ENCODE measurements around the gene KLHL40. TPM values are rescaled to one million over a fixed set of nuclear protein-coding genes. Genes with fewer than 3 reads are reported as not detected.

The KLHL40 gene
- total RNA-seq, 1 donor from 2014 or later = 67.1 TPM

- DNase-seq (ENCODE audit: low read depth) = peak; percentile 84
Observed at GRCh38 chr3:42702066-42702951, 17.0 kb downstream of the KLHL40 start, which contains the start of gene HHATL. TSS of gene HHATL (minus strand) at chr3:42702798. CDS start at chr3:42700826, 1,972 bp downstream.

DNA sequence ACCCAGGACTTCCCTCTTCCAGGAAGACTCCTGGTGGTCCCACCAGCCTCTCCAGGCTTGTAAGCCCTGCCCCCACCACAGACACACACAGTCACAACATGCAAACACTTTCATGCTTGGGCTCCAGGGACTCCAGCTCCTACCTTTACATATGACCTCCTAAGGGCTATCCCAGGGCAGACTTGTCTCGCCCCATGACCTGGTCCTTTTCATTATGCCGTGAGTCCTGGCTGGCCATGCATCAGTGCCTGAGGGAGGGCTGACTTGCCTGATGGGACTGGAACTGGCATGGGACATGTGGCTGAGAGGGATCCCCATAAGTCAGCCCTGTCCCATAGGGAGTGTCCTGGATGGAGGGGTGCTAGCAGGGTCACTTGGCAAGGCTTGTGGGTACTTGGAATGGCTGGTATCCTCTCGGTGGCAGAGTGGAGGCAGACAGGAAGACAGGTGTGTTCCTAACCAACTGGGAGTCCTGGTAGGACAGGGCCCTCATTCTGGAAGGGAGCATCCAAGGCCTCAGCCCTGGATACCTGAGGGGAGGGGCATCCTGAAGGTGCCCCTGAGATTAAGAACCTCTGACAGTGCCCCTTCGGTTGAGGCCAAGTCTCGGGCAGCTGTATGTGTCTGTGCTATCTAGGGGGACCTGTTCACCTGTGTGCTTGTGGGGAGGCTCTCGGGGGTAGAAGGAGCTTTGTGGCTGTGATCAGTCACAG is 17.8 kb downstream of the KLHL40 start:
- DNase-seq (ENCODE audit: low read depth) = no peak

DNA sequence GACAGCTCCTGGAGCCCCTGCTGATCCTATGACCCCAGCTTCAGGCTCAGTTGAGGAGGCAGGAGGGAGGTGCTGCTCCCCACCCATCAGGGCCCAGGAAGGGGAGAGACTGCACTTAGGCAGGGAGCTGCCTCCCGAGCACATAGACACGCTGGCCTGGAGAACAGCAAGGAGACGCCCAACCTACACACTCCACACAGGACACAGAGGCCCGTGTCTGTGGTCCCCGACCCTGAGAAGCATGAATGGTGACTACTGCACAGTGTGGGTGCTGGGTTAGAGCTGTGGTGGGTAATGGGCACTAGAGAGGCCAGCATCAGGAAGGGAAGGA is 18.3 kb downstream of the KLHL40 start:
- DNase-seq (ENCODE audit: low read depth) = no peak

DNA sequence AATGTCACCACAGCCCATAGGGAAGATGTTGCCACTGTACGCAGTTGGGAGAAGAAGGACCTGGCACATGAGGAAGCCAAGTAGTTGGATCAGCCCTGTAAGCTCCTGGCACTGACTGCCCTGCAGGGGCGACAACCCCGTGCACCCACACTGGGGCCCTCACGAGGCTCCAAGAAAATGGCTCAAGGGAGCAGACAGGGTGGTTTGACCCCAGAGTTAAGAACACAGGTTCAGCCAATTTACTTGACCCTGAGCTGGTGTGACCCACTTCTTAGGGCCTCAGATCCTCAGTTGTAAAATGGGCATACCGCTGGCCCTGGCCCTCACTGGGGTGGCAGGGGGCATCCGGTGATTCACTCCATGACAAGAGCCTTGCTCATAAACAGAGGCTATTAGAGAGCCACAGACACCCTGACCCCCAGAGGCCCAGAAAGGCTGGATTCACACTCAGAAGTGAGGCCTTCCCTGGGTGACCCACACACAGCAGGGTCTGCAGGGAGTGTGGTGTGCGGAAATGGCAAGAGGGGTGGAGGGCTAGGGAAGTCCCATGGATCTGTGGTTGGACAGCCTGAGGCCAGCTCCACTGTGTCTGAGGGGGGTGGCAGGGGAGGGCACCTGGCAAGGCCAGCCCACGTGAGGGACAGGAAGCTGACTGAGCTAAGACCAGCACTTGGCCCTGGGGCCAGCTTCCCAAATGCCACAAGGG is 19.0 kb downstream of the KLHL40 start:
- no peak for DNase-seq (ENCODE audit: low read depth)

DNA sequence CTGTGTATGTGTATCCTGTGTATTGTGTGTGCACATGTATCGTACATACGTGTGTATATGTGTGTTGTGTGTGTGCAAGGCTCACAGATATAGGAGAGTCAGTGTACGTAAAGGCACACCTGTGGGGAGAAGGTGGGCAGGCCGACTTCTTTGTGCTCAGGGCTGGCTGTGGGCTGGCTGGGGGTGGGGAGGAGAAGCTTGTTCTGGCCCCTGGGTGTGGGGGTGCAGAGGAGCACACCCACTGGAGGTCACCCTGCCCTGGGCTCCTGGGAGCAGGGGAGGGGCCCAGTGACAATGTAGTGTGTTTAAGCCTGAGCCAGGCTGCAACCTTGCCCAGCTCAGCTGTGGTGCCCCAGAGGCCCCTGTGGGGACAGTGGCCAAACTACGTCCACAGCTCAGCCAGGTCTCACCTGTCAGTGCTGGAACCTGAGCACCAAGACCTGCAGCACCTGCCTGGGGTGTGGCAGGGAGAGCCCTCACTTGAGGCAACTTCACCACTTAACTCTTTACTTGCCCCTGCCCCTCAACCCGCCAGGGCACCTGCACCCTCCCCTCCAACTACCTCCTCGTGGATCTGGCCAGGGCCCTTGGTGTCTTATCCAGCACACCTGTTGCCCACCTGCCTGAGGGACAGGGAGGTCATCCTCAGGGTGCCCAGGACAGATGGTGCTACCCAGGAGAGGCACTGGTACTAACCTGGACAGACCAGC is 19.9 kb downstream of the KLHL40 start:
- no peak for DNase-seq (ENCODE audit: low read depth)

DNA sequence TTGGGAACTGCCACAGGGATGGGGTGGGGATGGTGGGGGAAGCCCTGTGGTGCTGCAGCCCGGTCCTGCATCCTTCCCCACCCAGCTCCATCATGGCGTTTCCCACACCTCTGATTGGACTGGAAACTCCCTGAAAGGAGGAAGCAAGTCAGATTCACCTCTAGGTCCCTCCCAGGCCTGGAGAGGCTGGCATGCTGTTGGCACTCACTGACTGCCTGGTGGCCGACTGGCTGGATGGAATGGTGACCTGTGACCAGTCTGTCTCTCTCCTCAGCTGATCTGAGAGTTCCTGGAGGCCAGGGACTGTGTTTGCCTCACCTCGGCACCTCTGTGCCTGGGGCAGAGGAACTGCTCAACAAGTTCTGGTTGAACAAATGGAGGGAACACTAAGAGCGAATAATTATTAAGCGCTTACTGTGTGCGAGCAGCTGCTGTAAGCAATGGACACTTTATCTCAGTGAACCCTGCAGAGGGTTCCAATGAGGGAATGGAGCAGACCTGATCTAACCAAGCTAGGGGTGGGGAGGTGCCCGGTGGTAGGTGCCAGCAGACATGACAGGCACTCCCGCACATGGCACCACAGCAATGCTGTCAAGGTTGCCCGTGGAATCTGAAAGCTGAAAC is 20.7 kb downstream of the KLHL40 start:
- no peak for DNase-seq (ENCODE audit: low read depth)

DNA sequence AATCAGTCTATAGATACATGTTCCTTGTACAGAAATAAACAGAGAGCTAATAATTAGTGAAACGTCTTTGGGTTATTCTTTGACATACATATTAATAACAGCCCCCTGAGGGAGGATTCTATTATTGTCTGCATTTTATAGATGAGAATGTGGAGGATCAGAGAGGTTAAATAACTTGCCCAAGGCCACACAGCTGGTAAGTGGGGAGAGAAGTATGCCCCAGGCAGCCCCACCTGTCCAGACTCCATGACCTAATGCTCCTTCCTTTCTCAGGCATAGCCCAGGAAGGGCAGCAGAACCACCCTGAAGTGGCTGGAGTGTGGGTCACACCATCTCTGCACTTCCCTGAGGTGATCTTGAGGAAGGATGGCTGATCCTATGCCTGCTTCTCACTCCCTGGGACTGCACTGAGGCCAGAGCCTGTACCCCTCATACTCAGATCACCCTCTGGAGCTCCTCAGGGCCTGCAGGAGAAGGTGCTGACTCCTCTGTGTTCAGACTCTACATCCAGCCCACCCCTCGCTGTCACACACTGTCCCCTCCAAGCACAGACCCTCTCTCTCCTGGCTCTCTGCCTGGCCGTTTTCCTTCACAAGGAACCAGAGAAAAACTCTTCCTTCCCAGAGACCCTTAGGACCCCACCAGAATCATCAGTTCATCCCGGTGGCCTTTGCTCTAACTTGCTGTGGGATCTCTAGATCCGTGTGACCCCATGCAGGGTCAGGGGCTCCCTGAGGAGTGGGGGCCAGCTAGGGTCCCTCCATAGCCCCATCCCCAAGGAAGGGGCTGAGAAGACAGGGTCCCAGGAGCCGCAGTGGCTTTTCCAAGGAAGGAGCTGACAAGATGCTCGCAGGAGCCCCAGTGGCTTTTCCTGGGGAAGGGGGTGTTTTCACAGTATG is 21.6 kb downstream of the KLHL40 start:
- DNase-seq (ENCODE audit: low read depth) = no peak

- DNase-seq (ENCODE audit: low read depth) = no peak
Observed at GRCh38 chr3:42707620-42708355, 22.5 kb downstream of the KLHL40 start.

- no peak for DNase-seq (ENCODE audit: low read depth)
Observed at GRCh38 chr3:42708611-42709151, 23.3 kb downstream of the KLHL40 start.

DNA sequence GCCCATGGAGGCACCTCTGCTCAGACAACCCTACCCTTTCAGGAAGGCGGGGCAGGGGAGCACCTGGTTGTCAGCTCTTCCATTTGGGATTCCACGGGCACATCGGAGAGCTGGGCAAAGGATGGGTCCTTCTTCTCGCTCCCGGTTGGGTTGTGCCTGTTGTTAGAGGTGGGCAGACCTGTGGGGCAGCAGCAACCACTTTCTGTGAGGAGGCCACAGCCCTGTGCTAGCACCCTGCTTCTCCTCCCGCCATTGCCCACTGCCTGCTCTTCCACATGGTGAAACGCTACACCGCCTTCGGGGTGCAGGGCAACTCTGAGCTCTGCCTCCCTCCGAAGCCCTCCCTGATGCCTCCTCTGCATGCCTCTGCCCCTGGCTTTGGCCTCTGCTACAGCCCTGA is 24.3 kb downstream of the KLHL40 start:
- no peak for DNase-seq (ENCODE audit: low read depth)

GRCh38 chr3:42710323-42711021 is 25.1 kb downstream of the KLHL40 start:
- no peak for DNase-seq (ENCODE audit: low read depth)

DNA sequence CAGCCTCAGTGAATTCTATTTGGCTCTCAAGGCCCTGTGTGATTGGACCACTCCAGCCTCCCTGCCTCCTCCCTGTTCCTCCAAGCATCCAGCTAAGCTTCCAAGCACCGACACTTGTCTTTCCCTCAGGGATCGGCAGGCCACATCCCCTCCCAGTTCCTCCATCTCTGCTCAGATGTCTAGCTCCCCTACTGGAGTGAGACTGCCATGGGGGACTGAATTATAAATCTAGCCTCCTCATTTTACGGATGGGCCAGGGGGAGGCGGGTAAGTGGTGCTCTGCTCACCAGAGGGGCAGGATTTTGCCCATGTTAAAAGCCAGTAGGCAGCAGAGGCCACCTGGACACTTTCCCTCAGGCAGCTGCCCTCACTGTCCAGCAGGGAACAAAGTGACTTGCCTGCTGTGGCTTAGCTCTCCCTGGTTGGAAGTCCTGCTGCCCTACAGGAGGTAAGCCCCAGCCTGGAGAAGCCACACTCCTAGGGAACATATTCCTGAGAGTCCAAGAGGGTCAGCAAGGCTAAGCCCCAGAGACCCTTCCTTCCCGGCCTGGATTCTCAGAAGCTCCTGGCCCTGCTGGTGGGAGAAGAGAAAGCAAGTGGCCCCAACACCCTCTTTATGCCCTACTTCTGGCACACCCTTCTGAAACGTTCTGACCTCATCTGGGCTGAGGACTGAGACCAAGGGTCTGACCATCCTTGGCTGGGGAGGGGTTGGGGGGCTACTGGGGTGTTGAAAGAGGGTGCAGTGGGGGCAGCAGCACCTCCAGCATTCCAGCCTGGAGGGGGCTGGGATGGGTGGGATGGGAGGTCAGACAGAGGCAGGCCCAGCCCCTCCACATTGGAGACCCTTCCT is 26.4 kb downstream of the KLHL40 start:
- peak; percentile 25 for DNase-seq (ENCODE audit: low read depth)

GRCh38 chr3:42712344-42712648 is 27.0 kb downstream of the KLHL40 start:
- DNase-seq (ENCODE audit: low read depth) = no peak

DNA sequence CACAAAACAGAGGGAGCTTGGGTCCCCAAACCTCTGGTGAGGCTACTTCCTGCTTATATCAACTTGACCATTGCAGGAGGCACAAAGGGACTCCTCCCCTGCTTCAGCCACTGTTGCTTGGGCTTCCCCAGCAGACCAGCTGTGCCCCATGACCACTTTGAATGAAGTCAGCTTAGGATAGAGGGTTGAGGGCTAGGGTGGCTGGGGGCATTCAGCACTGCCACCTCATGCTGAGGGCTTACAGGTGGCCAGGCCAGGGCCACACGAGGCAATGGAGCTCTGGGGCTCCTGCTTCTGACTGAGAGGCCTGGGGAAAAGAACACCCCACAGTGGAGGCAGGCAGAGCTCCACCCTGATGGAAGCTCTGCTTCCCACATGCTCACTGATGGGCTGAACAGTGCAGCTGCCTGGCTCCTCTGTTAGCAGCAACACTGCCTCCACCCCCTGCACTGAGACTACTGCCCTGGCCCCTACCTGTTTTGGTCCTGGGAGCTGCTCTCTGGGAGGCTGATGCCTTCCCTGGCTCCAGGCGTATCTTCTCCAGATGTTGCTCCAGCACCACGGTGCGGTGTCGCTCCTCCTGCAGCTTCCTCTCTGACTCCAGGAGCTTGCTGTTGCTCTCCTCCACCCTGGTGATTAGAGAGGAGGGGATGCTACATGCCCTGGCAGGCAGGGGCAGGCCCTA is 27.5 kb downstream of the KLHL40 start:
- no peak for DNase-seq (ENCODE audit: low read depth)

- DNase-seq (ENCODE audit: low read depth) = no peak
Observed at GRCh38 chr3:42713747-42714146, 28.4 kb downstream of the KLHL40 start.

GRCh38 chr3:42714171-42714852 is 29.0 kb downstream of the KLHL40 start:
- DNase-seq (ENCODE audit: low read depth) = no peak

Data from myocyte (in vitro differentiated cells).